Neural cell (in vitro differentiated cells): ENCODE measurements around the gene PALD1. TPM values are rescaled to one million over a fixed set of nuclear protein-coding genes. Genes with fewer than 3 reads are reported as not detected.

Source experiments
- H2AFZ ChIP-seq: fragments of 200-600, 300-800 bp; sonication (generic), shearing (Covaris generic); 2 replicates; pipeline ENCODE4 v1.6.0; 2014; ENCODE audit warnings: low read depth, mild to moderate bottlenecking, antibody characterized with exemption, low read length, moderate library complexity
- H3F3A ChIP-seq: fragments of 200-600 bp; shearing (Covaris generic); 2 replicates; pipeline ENCODE4 v1.6.1; 2016; ENCODE audit warnings: mild to moderate bottlenecking, moderate library complexity, mixed read lengths, antibody characterized with exemption, low read length; ENCODE audit not compliant: insufficient read depth, poor library complexity, severe bottlenecking
- H3K27ac ChIP-seq: fragments of 200-600, 300-800 bp; sonication (generic), shearing (Covaris generic); 2 replicates; pipeline ENCODE4 v1.5.1; 2014; ENCODE audit warnings: mild to moderate bottlenecking, low read length, moderate library complexity
- H3K27me3 ChIP-seq: fragments of 300-800, 200-600 bp; sonication (generic), shearing (Covaris generic); 2 replicates; pipeline ENCODE4 v1.6.0; 2014; ENCODE audit warnings: mild to moderate bottlenecking, low read depth, low read length, moderate library complexity; ENCODE audit not compliant: insufficient read depth
- H3K36me3 ChIP-seq: fragments of 300-800, 200-600 bp; sonication (generic), shearing (Covaris generic); 2 replicates; pipeline ENCODE4 v1.5.1; 2014; ENCODE audit warnings: mild to moderate bottlenecking, antibody characterized with exemption, low read length, moderate library complexity; ENCODE audit not compliant: insufficient read depth
- H3K4me2 ChIP-seq: fragments of 300-800, 200-600 bp; sonication (generic), shearing (Covaris generic); 2 replicates; pipeline ENCODE4 v1.6.0; 2014; ENCODE audit warnings: mild to moderate bottlenecking, low read length
- H3K4me3 ChIP-seq: fragments of 300-800, 200-600 bp; sonication (generic), shearing (Covaris generic); 2 replicates; pipeline ENCODE4 v1.5.1; 2014; ENCODE audit warnings: mild to moderate bottlenecking, low read length, moderate library complexity
- H3K79me2 ChIP-seq: fragments of 200-600 bp; shearing (Covaris generic); replicated peaks from 2 replicates; pipeline ENCODE4 v1.6.0; 2014; ENCODE audit warnings: mild to moderate bottlenecking, low read length, moderate library complexity; ENCODE audit not compliant: insufficient read depth
- H3K9ac ChIP-seq: fragments of 300-800, 200-600 bp; sonication (generic), shearing (Covaris generic); 2 replicates; pipeline ENCODE4 v1.6.1; 2016; ENCODE audit warnings: mild to moderate bottlenecking, low read length, mixed read lengths
- H3K9me2 ChIP-seq: fragments of 200-600 bp; shearing (Covaris generic); 2 replicates; pipeline ENCODE4 v1.6.1; 2016; ENCODE audit warnings: mild to moderate bottlenecking, low read length, mixed read lengths; ENCODE audit not compliant: insufficient read depth
- H3K9me3 ChIP-seq: fragments of 200-600, 300-800 bp; sonication (generic), shearing (Covaris generic); 2 replicates; pipeline ENCODE4 v1.6.1; 2016; ENCODE audit warnings: mild to moderate bottlenecking, mixed run types, low read length, moderate library complexity, mixed read lengths
- H4K20me1 ChIP-seq: fragments of 200-600 bp; shearing (Covaris generic); 2 replicates; pipeline ENCODE4 v1.6.1; 2016; ENCODE audit warnings: mild to moderate bottlenecking, mixed run types; ENCODE audit not compliant: insufficient read depth
- EP300 ChIP-seq: fragments of 450-650 bp; conservative IDR thresholded peaks from 2 replicates; pipeline ENCODE4 v1.6.1; 2014; ENCODE audit warnings: antibody characterized with exemption, mild to moderate bottlenecking, moderate library complexity; ENCODE audit not compliant: poor library complexity, severe bottlenecking
- EZH2 ChIP-seq: fragments of 200-600, 300-800 bp; shearing (Covaris generic), sonication (generic); IDR thresholded peaks from 2 replicates; pipeline ENCODE4 v1.6.1; 2014; ENCODE audit warnings: antibody characterized with exemption, low read length, borderline replicate concordance, mild to moderate bottlenecking; ENCODE audit not compliant: insufficient read depth, poor library complexity, severe bottlenecking
- MXI1 ChIP-seq: fragments of 450-650 bp; conservative IDR thresholded peaks from 2 replicates; pipeline ENCODE4 v1.6.1; 2014; ENCODE audit warnings: antibody characterized with exemption, mild to moderate bottlenecking; ENCODE audit not compliant: poor library complexity, severe bottlenecking
- POLR2AphosphoS5 ChIP-seq: IDR thresholded peaks from 2 replicates; pipeline ENCODE4 v1.6.1; 2012
- RAD21 ChIP-seq: fragments of 450-650 bp; conservative IDR thresholded peaks from 2 replicates; pipeline ENCODE4 v1.6.1; 2014; ENCODE audit warnings: antibody characterized with exemption, mild to moderate bottlenecking, moderate library complexity
- SMC3 ChIP-seq: fragments of 450-650 bp; conservative IDR thresholded peaks from 2 replicates; pipeline ENCODE4 v1.6.1; 2014; ENCODE audit warnings: antibody characterized with exemption, mild to moderate bottlenecking, moderate library complexity; ENCODE audit not compliant: poor library complexity
- TAF1 ChIP-seq: IDR thresholded peaks from 2 replicates; pipeline ENCODE4 v1.6.1; 2012; ENCODE audit warnings: low read depth
- polyA plus RNA-seq: library from polyadenylated mRNA; depleted of rRNA; stranded (reverse); fragments of >200 nt; gene quantifications from 2 replicates; pipeline ENCODE4 v1.2.3, GENCODE V29; 2014
- TF ChIP-seq, protein P1 (sequence below): IDR thresholded peaks from 2 replicates; pipeline ENCODE4 v1.6.1; 2012; ENCODE audit warnings: borderline replicate concordance
- TF ChIP-seq, protein P2 (sequence below): fragments of 450-650 bp; IDR thresholded peaks from 2 replicates; pipeline ENCODE4 v1.5.1; 2014; ENCODE audit warnings: antibody characterized with exemption, mild to moderate bottlenecking, moderate library complexity; ENCODE audit not compliant: poor library complexity, severe bottlenecking

Gene PALD1
- polyA plus RNA-seq, 1 donor from 2014 or later, result 1.1 TPM

DNA sequence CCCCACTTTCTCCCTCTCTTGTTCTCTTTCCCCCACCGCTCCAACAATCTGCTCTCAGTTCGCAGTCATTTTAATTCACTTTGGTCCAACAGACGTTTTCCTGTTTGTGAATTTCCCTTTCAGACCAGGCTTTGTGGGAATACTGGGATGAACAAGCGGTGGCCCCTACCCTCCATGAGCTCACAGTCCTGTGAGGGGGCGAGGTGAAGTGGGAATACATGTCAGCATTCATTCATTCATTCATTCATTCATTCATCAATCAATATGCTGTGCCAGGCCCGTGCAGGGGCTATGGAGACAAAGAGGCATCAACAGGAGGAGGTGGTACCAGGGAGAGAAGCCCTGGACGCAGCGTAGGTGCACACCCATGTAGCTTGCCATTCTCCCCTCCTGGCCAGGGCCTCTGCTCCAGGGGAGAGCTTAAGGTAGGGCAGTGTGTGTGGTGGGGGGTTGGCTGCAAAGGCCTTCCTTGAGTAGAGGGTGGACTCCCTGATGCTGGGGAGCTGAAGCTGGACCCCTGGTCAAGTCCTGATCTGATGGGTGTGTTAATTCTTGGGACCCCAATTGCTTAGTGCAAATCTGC is 107.9 kb downstream of the PALD1 start:
- Histone ChIP-seq H3K79me2 (no peaks in the 10 kb centered on the region), H3K4me2 (no peak overlapping the region), H3F3A (no peaks in the 10 kb centered on the region), H4K20me1 (no peaks in the 10 kb centered on the region), H3K9ac (no peak overlapping the region), H2AFZ (no peak overlapping the region), H3K27me3 (no peaks in the 10 kb centered on the region), H3K9me2 (no peaks in the 10 kb centered on the region), H3K4me3 (no peak overlapping the region), H3K36me3 (no peaks in the 10 kb centered on the region), H3K9me3 (no peaks in the 10 kb centered on the region), H3K27ac (no peak overlapping the region)
- TF ChIP-seq, protein P1, sequence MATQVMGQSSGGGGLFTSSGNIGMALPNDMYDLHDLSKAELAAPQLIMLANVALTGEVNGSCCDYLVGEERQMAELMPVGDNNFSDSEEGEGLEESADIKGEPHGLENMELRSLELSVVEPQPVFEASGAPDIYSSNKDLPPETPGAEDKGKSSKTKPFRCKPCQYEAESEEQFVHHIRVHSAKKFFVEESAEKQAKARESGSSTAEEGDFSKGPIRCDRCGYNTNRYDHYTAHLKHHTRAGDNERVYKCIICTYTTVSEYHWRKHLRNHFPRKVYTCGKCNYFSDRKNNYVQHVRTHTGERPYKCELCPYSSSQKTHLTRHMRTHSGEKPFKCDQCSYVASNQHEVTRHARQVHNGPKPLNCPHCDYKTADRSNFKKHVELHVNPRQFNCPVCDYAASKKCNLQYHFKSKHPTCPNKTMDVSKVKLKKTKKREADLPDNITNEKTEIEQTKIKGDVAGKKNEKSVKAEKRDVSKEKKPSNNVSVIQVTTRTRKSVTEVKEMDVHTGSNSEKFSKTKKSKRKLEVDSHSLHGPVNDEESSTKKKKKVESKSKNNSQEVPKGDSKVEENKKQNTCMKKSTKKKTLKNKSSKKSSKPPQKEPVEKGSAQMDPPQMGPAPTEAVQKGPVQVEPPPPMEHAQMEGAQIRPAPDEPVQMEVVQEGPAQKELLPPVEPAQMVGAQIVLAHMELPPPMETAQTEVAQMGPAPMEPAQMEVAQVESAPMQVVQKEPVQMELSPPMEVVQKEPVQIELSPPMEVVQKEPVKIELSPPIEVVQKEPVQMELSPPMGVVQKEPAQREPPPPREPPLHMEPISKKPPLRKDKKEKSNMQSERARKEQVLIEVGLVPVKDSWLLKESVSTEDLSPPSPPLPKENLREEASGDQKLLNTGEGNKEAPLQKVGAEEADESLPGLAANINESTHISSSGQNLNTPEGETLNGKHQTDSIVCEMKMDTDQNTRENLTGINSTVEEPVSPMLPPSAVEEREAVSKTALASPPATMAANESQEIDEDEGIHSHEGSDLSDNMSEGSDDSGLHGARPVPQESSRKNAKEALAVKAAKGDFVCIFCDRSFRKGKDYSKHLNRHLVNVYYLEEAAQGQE, result no peak
- TF ChIP-seq MXI1 (no peak), POLR2AphosphoS5 (no peak), RAD21 (no peak), EP300 (no peak), TAF1 (no peak), EZH2 (no peak), SMC3 (no peak)
- TF ChIP-seq, protein P2, sequence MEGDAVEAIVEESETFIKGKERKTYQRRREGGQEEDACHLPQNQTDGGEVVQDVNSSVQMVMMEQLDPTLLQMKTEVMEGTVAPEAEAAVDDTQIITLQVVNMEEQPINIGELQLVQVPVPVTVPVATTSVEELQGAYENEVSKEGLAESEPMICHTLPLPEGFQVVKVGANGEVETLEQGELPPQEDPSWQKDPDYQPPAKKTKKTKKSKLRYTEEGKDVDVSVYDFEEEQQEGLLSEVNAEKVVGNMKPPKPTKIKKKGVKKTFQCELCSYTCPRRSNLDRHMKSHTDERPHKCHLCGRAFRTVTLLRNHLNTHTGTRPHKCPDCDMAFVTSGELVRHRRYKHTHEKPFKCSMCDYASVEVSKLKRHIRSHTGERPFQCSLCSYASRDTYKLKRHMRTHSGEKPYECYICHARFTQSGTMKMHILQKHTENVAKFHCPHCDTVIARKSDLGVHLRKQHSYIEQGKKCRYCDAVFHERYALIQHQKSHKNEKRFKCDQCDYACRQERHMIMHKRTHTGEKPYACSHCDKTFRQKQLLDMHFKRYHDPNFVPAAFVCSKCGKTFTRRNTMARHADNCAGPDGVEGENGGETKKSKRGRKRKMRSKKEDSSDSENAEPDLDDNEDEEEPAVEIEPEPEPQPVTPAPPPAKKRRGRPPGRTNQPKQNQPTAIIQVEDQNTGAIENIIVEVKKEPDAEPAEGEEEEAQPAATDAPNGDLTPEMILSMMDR, result no peak

DNA sequence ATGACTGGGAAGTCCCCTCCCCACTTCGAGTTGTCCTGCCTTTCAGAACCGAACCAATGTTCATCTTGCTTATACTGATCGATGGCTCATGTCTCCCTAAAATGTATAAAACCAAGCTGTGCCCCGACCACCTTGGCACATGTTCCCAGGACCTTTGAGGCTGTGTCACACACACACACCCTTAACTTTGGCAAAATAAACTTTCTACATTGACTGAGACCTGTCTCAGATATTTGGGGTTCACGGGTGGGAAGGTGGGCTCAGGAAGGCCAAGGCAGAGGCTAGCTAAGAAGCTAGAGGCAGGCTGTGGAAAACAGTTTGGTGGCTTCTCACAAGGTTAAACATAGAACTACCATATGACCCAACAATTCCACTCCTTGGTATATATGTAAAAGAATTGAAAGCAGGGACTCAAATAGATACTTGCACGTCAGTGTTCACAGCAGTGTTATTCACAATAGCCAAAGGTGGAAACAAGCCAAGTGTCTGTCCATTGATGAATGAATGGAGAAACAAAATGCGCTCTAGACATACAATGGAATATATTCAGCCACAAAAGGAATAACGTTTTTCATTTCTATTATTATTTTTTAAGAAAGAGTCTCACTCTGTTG is 108.6 kb downstream of the PALD1 start:
- H4K20me1 ChIP-seq, result no peaks in the 10 kb centered on the region
- H3K27me3 ChIP-seq, result no peaks in the 10 kb centered on the region
- H3K36me3 ChIP-seq, result no peaks in the 10 kb centered on the region
- H2AFZ ChIP-seq, result no peak overlapping the region
- no peak overlapping the region for H3K4me2 ChIP-seq
- no peak overlapping the region for H3K4me3 ChIP-seq
- no peaks in the 10 kb centered on the region for H3K9me2 ChIP-seq
- no peaks in the 10 kb centered on the region for H3K79me2 ChIP-seq
- H3K9ac ChIP-seq, result no peak overlapping the region
- no peak for TF ChIP-seq RAD21
- no peak overlapping the region for H3K27ac ChIP-seq
- no peaks in the 10 kb centered on the region for H3K9me3 ChIP-seq
- H3F3A ChIP-seq, result no peaks in the 10 kb centered on the region
